Measurements from ENCODE around the gene FCRL4.
"Not testable (repeated sequence)": the region's sequence is repeated elsewhere in the genome, so short reads cannot be mapped to it uniquely, and the experiment has no call there.

The FCRL4 gene

DNA sequence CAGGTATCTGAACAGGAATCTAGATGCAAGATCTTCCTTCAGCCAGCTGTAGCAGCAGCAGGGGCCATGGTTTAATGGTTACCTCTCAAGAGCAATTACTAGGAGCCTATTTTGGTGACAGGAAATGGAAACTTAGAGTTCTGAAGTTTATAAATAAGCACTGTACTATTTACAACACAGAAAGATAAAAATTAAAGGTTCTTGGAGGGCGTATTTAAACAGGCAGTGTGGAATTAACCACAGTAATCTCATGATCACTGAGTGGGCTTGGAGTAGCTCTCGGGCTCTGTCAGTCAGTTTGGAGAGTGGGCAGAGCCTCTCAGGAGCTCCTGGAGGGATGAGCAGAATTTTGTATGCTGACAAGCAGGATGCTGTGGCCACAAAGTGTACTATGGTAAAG, 35.4 kb downstream of the FCRL4 start:
- peak; percentile 59 for DNase-seq (ENCODE audit: low read depth)
- H3K4me3 ChIP-seq (ENCODE audit: low read depth, low read length) = peak overlapping the region; percentile 7; the same call in 1 of the 2 replicates
- TF ChIP-seq, protein P1, sequence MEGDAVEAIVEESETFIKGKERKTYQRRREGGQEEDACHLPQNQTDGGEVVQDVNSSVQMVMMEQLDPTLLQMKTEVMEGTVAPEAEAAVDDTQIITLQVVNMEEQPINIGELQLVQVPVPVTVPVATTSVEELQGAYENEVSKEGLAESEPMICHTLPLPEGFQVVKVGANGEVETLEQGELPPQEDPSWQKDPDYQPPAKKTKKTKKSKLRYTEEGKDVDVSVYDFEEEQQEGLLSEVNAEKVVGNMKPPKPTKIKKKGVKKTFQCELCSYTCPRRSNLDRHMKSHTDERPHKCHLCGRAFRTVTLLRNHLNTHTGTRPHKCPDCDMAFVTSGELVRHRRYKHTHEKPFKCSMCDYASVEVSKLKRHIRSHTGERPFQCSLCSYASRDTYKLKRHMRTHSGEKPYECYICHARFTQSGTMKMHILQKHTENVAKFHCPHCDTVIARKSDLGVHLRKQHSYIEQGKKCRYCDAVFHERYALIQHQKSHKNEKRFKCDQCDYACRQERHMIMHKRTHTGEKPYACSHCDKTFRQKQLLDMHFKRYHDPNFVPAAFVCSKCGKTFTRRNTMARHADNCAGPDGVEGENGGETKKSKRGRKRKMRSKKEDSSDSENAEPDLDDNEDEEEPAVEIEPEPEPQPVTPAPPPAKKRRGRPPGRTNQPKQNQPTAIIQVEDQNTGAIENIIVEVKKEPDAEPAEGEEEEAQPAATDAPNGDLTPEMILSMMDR (IDR thresholded peaks at IDR 0.05; ENCODE audit: insufficient read depth, low read depth, low read length, missing control alignments) = no peak

DNA sequence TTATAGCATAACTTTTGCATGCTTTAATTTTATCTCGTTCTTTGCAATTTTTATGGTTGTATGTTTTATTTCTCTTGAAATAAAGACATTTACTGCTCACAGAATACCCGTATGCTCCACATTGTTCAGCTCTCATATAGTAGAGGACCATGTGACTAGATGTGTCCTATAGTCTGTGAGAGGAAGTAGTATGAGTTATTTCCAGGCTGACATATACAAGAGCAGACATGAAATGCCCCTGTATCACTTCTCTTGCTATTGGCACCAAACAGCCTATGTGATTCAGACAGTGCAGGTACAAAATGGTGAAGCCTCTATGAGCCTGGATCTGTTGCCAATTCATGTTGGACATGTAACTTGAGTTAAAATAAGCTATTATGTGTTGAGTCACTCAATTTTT, 39.8 kb downstream of the FCRL4 start:
- no peak for DNase-seq (ENCODE audit: low read depth)
- TF ChIP-seq, protein P1 (IDR thresholded peaks at IDR 0.05; ENCODE audit: insufficient read depth, low read depth, low read length, missing control alignments) = no peak
- H3K4me3 ChIP-seq (ENCODE audit: low read depth, low read length) = no peak overlapping the region

DNA sequence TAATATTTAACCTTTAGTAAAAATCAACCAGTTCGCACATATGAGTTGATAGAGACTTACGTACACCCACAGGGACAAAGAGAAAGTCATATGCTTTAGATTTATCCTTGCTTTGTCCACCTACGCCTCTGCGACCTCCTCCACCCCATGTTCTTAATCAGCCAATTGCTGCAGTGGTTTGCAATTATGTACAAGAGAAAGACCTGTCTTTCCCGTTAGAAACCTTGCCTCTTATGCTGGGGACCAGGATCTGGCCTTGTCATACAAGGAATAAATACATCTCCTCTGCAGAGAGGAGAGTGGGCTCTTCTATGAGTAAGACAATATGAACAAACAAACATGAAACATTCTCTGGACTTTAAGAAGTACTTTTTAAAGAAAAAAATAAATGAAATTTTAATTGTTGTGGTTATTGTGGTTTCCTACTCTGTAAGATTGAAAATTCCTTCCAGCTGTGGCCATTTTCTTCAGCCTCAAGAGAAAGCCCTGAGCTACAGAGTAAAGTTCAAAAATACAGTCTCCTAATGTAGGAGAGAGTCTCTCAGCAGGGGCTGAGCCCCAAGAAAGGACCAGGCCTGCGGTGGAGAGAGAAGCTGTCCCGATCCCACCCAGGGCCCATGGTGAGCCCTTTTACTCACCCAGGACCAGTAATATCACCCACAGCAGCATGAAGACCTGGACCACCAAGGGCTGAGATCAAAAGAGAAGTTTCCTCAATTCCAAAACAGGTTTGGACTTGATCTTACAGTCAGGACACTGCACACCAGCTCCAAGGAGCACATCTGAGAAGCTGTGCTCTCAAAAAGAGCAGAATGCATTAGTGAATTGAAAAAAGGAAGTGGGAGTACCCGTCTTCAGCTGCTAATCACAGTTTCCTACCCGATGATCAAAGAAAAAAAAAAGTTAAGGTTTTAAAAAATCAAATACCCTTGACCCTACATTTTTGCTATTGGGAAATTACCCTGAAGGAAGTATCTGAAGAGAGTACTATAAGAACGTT, 45.9 kb downstream of the FCRL4 start, which contains the start of gene FCRL5:
FCRL5 (minus strand) TSS at position 822 of the 1,000 bp plus-strand sequence; CDS start at position 669, 153 bp downstream.
- H3K4me3 ChIP-seq (ENCODE audit: low read depth, low read length) = peak within 1 kb of the TSS; percentile 20
- DNase-seq (ENCODE audit: low read depth) = no peak
- TF ChIP-seq, protein P1 (IDR thresholded peaks at IDR 0.05; ENCODE audit: insufficient read depth, low read depth, low read length, missing control alignments) = no peak

DNA sequence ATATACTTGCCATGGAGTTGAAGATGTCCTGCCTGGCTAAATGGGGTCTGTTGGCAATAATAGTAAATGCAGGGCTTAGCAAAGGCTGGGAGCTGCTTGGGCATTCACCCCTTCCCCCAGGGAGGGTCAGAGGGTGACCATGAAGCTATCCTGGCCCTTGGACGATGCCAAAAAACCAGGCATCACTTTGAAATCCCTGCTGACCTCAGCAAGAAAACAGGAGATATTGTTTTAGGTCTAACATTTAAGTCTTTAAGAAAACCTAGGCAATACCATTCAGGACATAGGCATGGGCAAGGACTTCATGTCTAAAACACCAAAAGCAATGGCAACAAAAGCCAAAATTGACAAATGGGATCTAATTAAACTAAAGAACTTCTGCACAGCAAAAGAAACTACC, 49.8 kb downstream of the FCRL4 start:
- not testable (repeated sequence) for DNase-seq (ENCODE audit: low read depth); H3K4me3 ChIP-seq (ENCODE audit: low read depth, low read length)

DNA sequence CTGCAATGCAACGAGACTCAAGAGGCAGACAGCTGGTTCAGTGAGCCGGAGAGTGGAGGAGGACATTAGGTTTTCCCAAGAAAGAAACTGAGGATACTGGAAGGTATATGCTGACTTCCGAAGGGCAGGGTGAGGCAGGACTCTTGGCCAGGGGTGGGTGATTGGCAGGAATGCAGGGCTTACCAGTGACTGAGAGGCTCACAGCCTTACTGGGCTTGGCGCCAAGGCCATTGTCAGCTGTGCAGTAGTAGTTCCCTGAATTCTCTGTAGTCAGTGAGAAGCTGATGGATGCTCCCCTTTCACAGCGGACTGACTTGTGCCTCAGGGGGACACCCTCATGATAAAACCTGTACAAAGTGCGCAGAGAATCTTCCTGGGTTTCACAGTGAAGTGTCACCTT, 55.2 kb downstream of the FCRL4 start:
- no peak for DNase-seq (ENCODE audit: low read depth)
- TF ChIP-seq, protein P1 (IDR thresholded peaks at IDR 0.05; ENCODE audit: insufficient read depth, low read depth, low read length, missing control alignments) = no peak
- no peak overlapping the region for H3K4me3 ChIP-seq (ENCODE audit: low read depth, low read length)

DNA sequence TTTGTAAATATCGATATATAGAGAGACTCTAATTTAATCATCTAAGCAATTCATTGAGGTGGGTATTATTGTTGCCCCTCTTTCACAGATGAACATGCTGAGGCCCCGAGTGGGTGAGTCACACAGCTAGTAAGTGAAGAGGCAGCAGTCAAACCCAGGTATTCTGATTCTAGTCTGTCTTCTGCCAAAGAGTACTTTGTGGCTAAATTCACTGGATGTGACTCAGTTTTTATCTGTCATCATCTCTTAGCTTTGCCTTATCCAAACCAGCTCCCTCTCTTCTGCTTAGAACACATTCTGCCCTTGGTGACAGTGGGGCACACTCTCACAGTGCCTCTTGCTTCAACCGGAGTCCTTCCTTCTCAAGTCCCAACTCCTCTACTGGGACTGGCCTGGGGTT, 57.0 kb downstream of the FCRL4 start:
- TF ChIP-seq, protein P1 (IDR thresholded peaks at IDR 0.05; ENCODE audit: insufficient read depth, low read depth, low read length, missing control alignments) = no peak
- no peak for DNase-seq (ENCODE audit: low read depth)
- no peak overlapping the region for H3K4me3 ChIP-seq (ENCODE audit: low read depth, low read length)

DNA sequence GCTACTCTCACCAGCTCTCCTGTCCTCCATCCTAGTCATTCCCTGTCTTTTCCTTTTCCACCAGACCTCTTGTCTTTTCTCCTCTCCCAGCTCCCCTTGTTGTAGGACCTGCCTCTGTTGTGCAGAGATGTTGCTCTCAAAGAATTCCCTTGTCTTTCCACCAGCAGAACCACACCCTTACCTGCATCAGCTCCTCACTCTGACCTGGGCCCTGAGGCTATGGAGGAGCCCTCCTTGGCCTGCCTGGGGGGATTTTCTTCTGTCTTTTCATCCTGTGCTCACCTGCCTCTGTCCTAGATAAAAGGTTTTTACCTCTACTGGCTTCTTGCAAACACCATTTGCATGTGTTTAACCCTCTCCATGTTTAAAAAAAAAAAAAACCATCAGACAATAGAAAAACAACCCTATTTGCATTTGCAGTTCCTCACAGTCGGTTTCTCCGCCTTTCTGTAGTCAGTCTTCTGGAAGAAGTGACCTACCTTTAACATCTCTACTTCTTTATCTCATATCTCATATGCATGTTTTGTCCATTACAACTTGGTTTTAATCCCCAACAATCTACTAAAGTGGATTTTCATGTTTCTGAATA, 57.6 kb downstream of the FCRL4 start:
- no peak overlapping the region for H3K4me3 ChIP-seq (ENCODE audit: low read depth, low read length)
- TF ChIP-seq, protein P1 (IDR thresholded peaks at IDR 0.05; ENCODE audit: insufficient read depth, low read depth, low read length, missing control alignments) = no peak

More for the DNA sequence above, 57.6 kb downstream of the FCRL4 start:
- DNase-seq (ENCODE audit: low read depth) = no peak
